Mammary epithelial cell (primary cell): Measurements from ENCODE around the gene STARD13.

Experiments used
- EZH2 ChIP-seq: IDR thresholded peaks from 2 replicates; pipeline ENCODE4 v1.6.1; 2012; ENCODE audit warnings: low read length, inconsistent platforms, borderline replicate concordance
- TF ChIP-seq, protein P1 (sequence below), 2 donors: IDR thresholded peaks in 1 of 2; conservative IDR thresholded peaks in 1 of 2; 2 replicates each; pipeline ENCODE4 v1.5.1; 2011 to 2012; ENCODE audit warnings: inconsistent platforms in 2 of 2, low read length in 2 of 2, mild to moderate bottlenecking in 2 of 2, control low read depth in 1 of 2, low read depth in 1 of 2; ENCODE audit not compliant: insufficient read depth in 1 of 2; ENCODE audit errors: extremely low read depth in 1 of 2

DNA sequence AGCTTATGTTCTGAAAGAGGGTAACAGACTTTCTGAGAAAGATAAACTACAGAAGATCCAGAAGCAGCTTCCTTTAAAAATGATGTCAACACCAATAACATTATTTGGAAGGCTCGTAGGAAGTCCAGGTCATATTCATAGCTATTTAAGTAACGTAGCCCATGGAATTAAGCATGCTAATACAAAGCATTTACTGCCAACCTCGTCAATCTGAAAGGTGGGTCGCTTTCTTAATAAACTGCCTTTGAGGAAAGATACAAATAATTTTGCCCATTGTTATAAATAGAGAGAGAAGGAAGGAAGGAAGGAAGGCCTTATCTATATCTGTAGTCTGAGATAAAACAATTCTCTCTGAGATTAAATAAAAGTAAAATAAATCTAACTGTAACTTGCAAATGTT, 80.3 kb downstream of the STARD13 start:
- TF ChIP-seq, protein P1, sequence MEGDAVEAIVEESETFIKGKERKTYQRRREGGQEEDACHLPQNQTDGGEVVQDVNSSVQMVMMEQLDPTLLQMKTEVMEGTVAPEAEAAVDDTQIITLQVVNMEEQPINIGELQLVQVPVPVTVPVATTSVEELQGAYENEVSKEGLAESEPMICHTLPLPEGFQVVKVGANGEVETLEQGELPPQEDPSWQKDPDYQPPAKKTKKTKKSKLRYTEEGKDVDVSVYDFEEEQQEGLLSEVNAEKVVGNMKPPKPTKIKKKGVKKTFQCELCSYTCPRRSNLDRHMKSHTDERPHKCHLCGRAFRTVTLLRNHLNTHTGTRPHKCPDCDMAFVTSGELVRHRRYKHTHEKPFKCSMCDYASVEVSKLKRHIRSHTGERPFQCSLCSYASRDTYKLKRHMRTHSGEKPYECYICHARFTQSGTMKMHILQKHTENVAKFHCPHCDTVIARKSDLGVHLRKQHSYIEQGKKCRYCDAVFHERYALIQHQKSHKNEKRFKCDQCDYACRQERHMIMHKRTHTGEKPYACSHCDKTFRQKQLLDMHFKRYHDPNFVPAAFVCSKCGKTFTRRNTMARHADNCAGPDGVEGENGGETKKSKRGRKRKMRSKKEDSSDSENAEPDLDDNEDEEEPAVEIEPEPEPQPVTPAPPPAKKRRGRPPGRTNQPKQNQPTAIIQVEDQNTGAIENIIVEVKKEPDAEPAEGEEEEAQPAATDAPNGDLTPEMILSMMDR (conservative IDR thresholded peaks at IDR 0.05 in 1 of 2, IDR thresholded peaks at IDR 0.05 in 1 of 2; ENCODE audit: extremely low read depth in 1 of 2, insufficient read depth in 1 of 2, low read depth in 1 of 2, low read length in 2 of 2): no peak
- no peak for TF ChIP-seq EZH2
